Mesodermal cell (in vitro differentiated cells): ENCODE results near the gene SLC35E3.
A peak's percentile ranks its signal among the peaks of the same experiment; 100 is the strongest.

Experiments used
- H3K27ac ChIP-seq: 2 replicates; pipeline ENCODE4 v1.7.0; 2013; ENCODE audit warnings: mild to moderate bottlenecking, low read depth, low read length, moderate library complexity; ENCODE audit not compliant: severe bottlenecking
- H3K36me3 ChIP-seq: 2 replicates; pipeline ENCODE4 v1.7.1; 2013; ENCODE audit warnings: mild to moderate bottlenecking, low read length, moderate library complexity; ENCODE audit not compliant: control insufficient read depth, insufficient read depth
- H3K4me1 ChIP-seq: one replicate; pipeline ENCODE4 v1.7.1; 2013; ENCODE audit warnings: mild to moderate bottlenecking, low read length; ENCODE audit not compliant: insufficient read depth, control insufficient read depth, poor library complexity, severe bottlenecking
- H3K4me3 ChIP-seq: 2 replicates; pipeline ENCODE4 v1.7.0; 2013; ENCODE audit warnings: low read length, control low read depth, mild to moderate bottlenecking; ENCODE audit not compliant: insufficient read depth, poor library complexity, severe bottlenecking; ENCODE audit errors: extremely low read depth
- H3K9me3 ChIP-seq: 2 replicates; pipeline ENCODE4 v1.7.1; 2013; ENCODE audit warnings: mild to moderate bottlenecking, low read length, moderate library complexity; ENCODE audit not compliant: control insufficient read depth
- WGBS, 2 experiments: methylation state at CpG; one replicate each; pipeline ENCODE4 v1.1.5; 2013; ENCODE audit warnings: missing lambda C conversion rate in 2 of 2; ENCODE audit not compliant: insufficient coverage in 2 of 2; 5-methylcytosine and 5-hydroxymethylcytosine counted together

SLC35E3 gene

GRCh38 chr12:68769941-68770340 is 24.0 kb downstream of the SLC35E3 start:
- WGBS, 2 experiments, result 89 to 100% methylated on average over 1 of the region's 1 CpG
- no peaks in the 10 kb centered on the region for H3K4me1 ChIP-seq

GRCh38 chr12:68771223-68771925 is 25.4 kb downstream of the SLC35E3 start:
- WGBS, 2 experiments, result 89 to 96% methylated on average over 5 of the region's 5 CpGs
- Histone ChIP-seq H3K4me3 (no peak overlapping the region), H3K36me3 (peaks cover 7% of the 10 kb centered on the region), H3K9me3 (no peaks in the 10 kb centered on the region), H3K27ac (no peak overlapping the region), H3K4me1 (no peaks in the 10 kb centered on the region)

More at GRCh38 chr12:68769941-68770340, 24.0 kb downstream of the SLC35E3 start:
- H3K27ac ChIP-seq, result no peak overlapping the region
- peaks cover 12% of the 10 kb centered on the region for H3K36me3 ChIP-seq
- H3K9me3 ChIP-seq, result no peaks in the 10 kb centered on the region
- no peak overlapping the region for H3K4me3 ChIP-seq

GRCh38 chr12:68772714-68773113 is 26.7 kb downstream of the SLC35E3 start:
- 96 to 100% methylated on average over 6 to 7 of the region's 8 CpGs for WGBS, 2 experiments
- Histone ChIP-seq H3K27ac (no peak overlapping the region), H3K4me1 (no peaks in the 10 kb centered on the region), H3K36me3 (peaks cover 7% of the 10 kb centered on the region), H3K9me3 (no peaks in the 10 kb centered on the region), H3K4me3 (no peak overlapping the region)

- Histone ChIP-seq H3K27ac (no peak overlapping the region), H3K36me3 (peaks cover 2% of the 10 kb centered on the region), H3K4me1 (no peaks in the 10 kb centered on the region), H3K9me3 (no peaks in the 10 kb centered on the region), H3K4me3 (no peak overlapping the region)
- 90 to 93% methylated on average over 2 to 4 of the region's 5 CpGs for WGBS, 2 experiments
These were observed 27.6 kb downstream of the SLC35E3 start for GRCh38 chr12:68773582-68773981.

GRCh38 chr12:68775121-68775630 is 29.2 kb downstream of the SLC35E3 start:
- 92 to 100% methylated on average over 4 to 6 of the region's 7 CpGs for WGBS, 2 experiments
- H3K4me3 ChIP-seq, result no peak overlapping the region
- no peak overlapping the region for H3K27ac ChIP-seq
- no peaks in the 10 kb centered on the region for H3K36me3 ChIP-seq
- no peaks in the 10 kb centered on the region for H3K9me3 ChIP-seq
- no peaks in the 10 kb centered on the region for H3K4me1 ChIP-seq

GRCh38 chr12:68776976-68777610 is 31.1 kb downstream of the SLC35E3 start:
- WGBS, 2 experiments, result 85 to 93% methylated on average over 3 of the region's 5 CpGs
- H3K4me3 ChIP-seq, result no peak overlapping the region
- H3K36me3 ChIP-seq, result no peaks in the 10 kb centered on the region
- no peak overlapping the region for H3K27ac ChIP-seq
- no peaks in the 10 kb centered on the region for H3K9me3 ChIP-seq
- peaks cover 10% of the 10 kb centered on the region for H3K4me1 ChIP-seq

- Histone ChIP-seq H3K4me1 (peaks cover 22% of the 10 kb centered on the region), H3K4me3 (no peak overlapping the region), H3K27ac (no peak overlapping the region), H3K9me3 (no peaks in the 10 kb centered on the region), H3K36me3 (no peaks in the 10 kb centered on the region)
These were observed 33.3 kb downstream of the SLC35E3 start for GRCh38 chr12:68779280-68779679.

- Histone ChIP-seq H3K9me3 (no peaks in the 10 kb centered on the region), H3K36me3 (no peaks in the 10 kb centered on the region), H3K4me3 (no peak overlapping the region), H3K4me1 (peaks cover 23% of the 10 kb centered on the region), H3K27ac (peak overlapping the region; percentile 81)
- 84 to 92% methylated on average over 5 to 6 of the region's 6 CpGs for WGBS, 2 experiments
These were observed 34.8 kb downstream of the SLC35E3 start for GRCh38 chr12:68780731-68781130.

GRCh38 chr12:68781728-68782127 is 35.8 kb downstream of the SLC35E3 start:
- no peak overlapping the region for H3K4me3 ChIP-seq
- H3K9me3 ChIP-seq, result no peaks in the 10 kb centered on the region
- 93 to 100% methylated on average over 4 to 6 of the region's 6 CpGs for WGBS, 2 experiments
- H3K4me1 ChIP-seq, result peaks cover 25% of the 10 kb centered on the region
- H3K27ac ChIP-seq, result no peak overlapping the region
- no peaks in the 10 kb centered on the region for H3K36me3 ChIP-seq

GRCh38 chr12:68784015-68784414 is 38.0 kb downstream of the SLC35E3 start:
- Histone ChIP-seq H3K4me3 (no peak overlapping the region), H3K36me3 (no peaks in the 10 kb centered on the region), H3K9me3 (no peaks in the 10 kb centered on the region), H3K4me1 (peaks cover 37% of the 10 kb centered on the region), H3K27ac (peak overlapping the region; percentile 63)
- 78 to 91% methylated on average over 5 to 8 of the region's 8 CpGs for WGBS, 2 experiments

GRCh38 chr12:68785358-68785757 is 39.4 kb downstream of the SLC35E3 start:
- 100% methylated on average over 1 of the region's 2 CpGs for WGBS, 2 experiments
- Histone ChIP-seq H3K36me3 (no peaks in the 10 kb centered on the region), H3K4me3 (no peak overlapping the region), H3K27ac (no peak overlapping the region), H3K9me3 (no peaks in the 10 kb centered on the region), H3K4me1 (peaks cover 37% of the 10 kb centered on the region)
